Lung (tissue), 12 donors: ENCODE results near the gene IRX2. TPM values are rescaled to one million over a fixed set of nuclear protein-coding genes. Genes with fewer than 3 reads are reported as not detected.

Source experiments
- ATAC-seq: fragments of 200-7000 bp; cut with Tn5 transposase; one replicate; pipeline ENCODE4 v1.9.1; 2020; ENCODE audit warnings: moderate number of reproducible peaks; ENCODE audit not compliant: insufficient read depth, low FRiP score
- DNase-seq, 3 donors: peaks; one replicate each; pipeline ENCODE4 v3.0.0-alpha.2; 2013 to 2017
- H3K27ac ChIP-seq, 2 donors: one replicate each; pipeline ENCODE4 v1.5.1; 2013; ENCODE audit warnings: mild to moderate bottlenecking in 2 of 2, moderate library complexity in 2 of 2, control low read depth in 1 of 2, inconsistent platforms in 1 of 2, low read depth in 1 of 2, low read length in 1 of 2
- H3K27me3 ChIP-seq, 3 donors: one replicate each; pipeline ENCODE4 v1.5.1; 2013; ENCODE audit warnings: low read length in 2 of 3; ENCODE audit not compliant: control insufficient read depth in 3 of 3, insufficient read depth in 3 of 3
- H3K36me3 ChIP-seq, 4 donors: one replicate each; pipeline ENCODE4 v1.5.1; 2013; ENCODE audit warnings: low read length in 4 of 4, mild to moderate bottlenecking in 1 of 4, moderate library complexity in 1 of 4; ENCODE audit not compliant: control insufficient read depth in 4 of 4, insufficient read depth in 4 of 4
- H3K4me1 ChIP-seq, 5 donors: one replicate each; pipeline ENCODE4 v1.5.1; 2013; ENCODE audit warnings: low read length in 5 of 5, mild to moderate bottlenecking in 2 of 5, moderate library complexity in 1 of 5; ENCODE audit not compliant: control insufficient read depth in 5 of 5, insufficient read depth in 5 of 5
- H3K4me3 ChIP-seq: one replicate; pipeline ENCODE4 v1.5.1; 2013; ENCODE audit warnings: mild to moderate bottlenecking, control low read depth, moderate library complexity
- H3K9ac ChIP-seq, 2 donors: one replicate each; pipeline ENCODE4 v1.5.1; 2013; ENCODE audit warnings: low read length in 2 of 2, control low read depth in 1 of 2; ENCODE audit not compliant: insufficient read depth in 1 of 2
- H3K9me3 ChIP-seq, 4 donors: one replicate each; pipeline ENCODE4 v1.5.1; 2013; ENCODE audit warnings: low read length in 3 of 4, mild to moderate bottlenecking in 1 of 4, moderate library complexity in 1 of 4; ENCODE audit not compliant: control insufficient read depth in 4 of 4, insufficient read depth in 3 of 4
- CTCF ChIP-seq: IDR thresholded peaks from 2 replicates; pipeline ENCODE4 v1.5.1; 2012; ENCODE audit warnings: mild to moderate bottlenecking; ENCODE audit errors: control extremely low read depth, extremely low read depth
- WGBS, 2 donors: extraction: QIAGEN DNeasy Blood & Tissue Kit; methylation state at CpG; one replicate each; pipeline ENCODE4 v1.1.7; 2013; 5-methylcytosine and 5-hydroxymethylcytosine counted together
- polyA plus RNA-seq, 2 donors: library from polyadenylated mRNA; stranded (reverse); fragments of 200-250 nt; gene quantifications; one replicate each; pipeline ENCODE4 v1.2.1, GENCODE V29; 2013
- total RNA-seq, 2 donors: library from RNA; depleted of rRNA in 1 of 2; stranded (reverse); fragments of >200 nt in 1 of 2; gene quantifications; one replicate each; pipeline ENCODE4 v1.2.1, GENCODE V29; 2014 to 2021
- donor health status: control.
- donor health status: control.
- donor health status: Bipolar disorder and iron deficiency.
- donor health status: healthy.
- donor health status: DM: yes; HTN: yes; CAD: no.

The IRX2 gene
- total and polyA plus RNA-seq, 4 donors: 11.5 to 64.5 (median 45.4) TPM

- ATAC-seq: no peak
- no peak overlapping the region for H3K9ac ChIP-seq
- no peak for DNase-seq
- H3K9me3 ChIP-seq: peaks cover 0 to 4% (median 0%) of the 10 kb centered on the region in 4 donors
- no peaks in the 10 kb centered on the region for H3K36me3 ChIP-seq
- peaks cover 0 to 5% (median 4%) of the 10 kb centered on the region in 3 donors for H3K27me3 ChIP-seq
- no peak overlapping the region for H3K4me3 ChIP-seq
- no peak overlapping the region for H3K27ac ChIP-seq
- WGBS, 2 donors: 67 to 77% methylated on average over 6 of the region's 6 CpGs
- no peaks in the 10 kb centered on the region for H3K4me1 ChIP-seq
- no peak for TF ChIP-seq CTCF
These were observed 32.1 kb downstream of the IRX2 start for GRCh38 chr5:2719332-2719731.

GRCh38 chr5:2718115-2718514, 33.4 kb downstream of the IRX2 start:
- H3K9ac ChIP-seq: no peak overlapping the region
- no peak overlapping the region for H3K4me3 ChIP-seq
- WGBS, 2 donors: 79 to 82% methylated on average over 6 of the region's 6 CpGs
- DNase-seq: no peak
- peaks cover 0 to 3% (median 0%) of the 10 kb centered on the region in 4 donors for H3K9me3 ChIP-seq
- ATAC-seq: no peak
- H3K27ac ChIP-seq: no peak overlapping the region
- peaks cover 0 to 5% (median 0%) of the 10 kb centered on the region in 3 donors for H3K27me3 ChIP-seq
- no peaks in the 10 kb centered on the region for H3K4me1 ChIP-seq
- no peaks in the 10 kb centered on the region for H3K36me3 ChIP-seq
- TF ChIP-seq CTCF: no peak

- no peaks in the 10 kb centered on the region for H3K4me1 ChIP-seq
- DNase-seq (no peak), ATAC-seq (no peak)
- H3K27me3 ChIP-seq: peaks cover 0 to 5% (median 0%) of the 10 kb centered on the region in 3 donors
- H3K4me3 ChIP-seq: no peak overlapping the region
- H3K9ac ChIP-seq: no peak overlapping the region
- WGBS, 2 donors: 88 to 90% methylated on average over 6 of the region's 6 CpGs
- no peak overlapping the region for H3K27ac ChIP-seq
- no peak for TF ChIP-seq CTCF
- peaks cover 0 to 3% (median 0%) of the 10 kb centered on the region in 4 donors for H3K9me3 ChIP-seq
- H3K36me3 ChIP-seq: no peaks in the 10 kb centered on the region
These were observed 35.6 kb downstream of the IRX2 start for GRCh38 chr5:2715856-2716255.

- no peak for TF ChIP-seq CTCF
- Histone ChIP-seq H3K4me1 (no peaks in the 10 kb centered on the region), H3K36me3 (no peaks in the 10 kb centered on the region), H3K9me3 (peaks cover 0 to 3% (median 0%) of the 10 kb centered on the region in 4 donors), H3K9ac (no peak overlapping the region), H3K4me3 (no peak overlapping the region), H3K27me3 (peaks cover 0 to 5% (median 0%) of the 10 kb centered on the region in 3 donors), H3K27ac (no peak overlapping the region)
- no peak for DNase-seq
- ATAC-seq: no peak
- WGBS, 2 donors: 91 to 93% methylated on average over 6 of the region's 6 CpGs
These were observed 36.7 kb downstream of the IRX2 start for GRCh38 chr5:2714805-2715204.
